PC-3 (cell line): ENCODE results near the gene OR2W3. TPM values are rescaled to one million over a fixed set of nuclear protein-coding genes. Genes with fewer than 3 reads are reported as not detected.
A peak's percentile ranks its signal among the peaks of the same experiment; 100 is the strongest.

Experiments used
- ATAC-seq: fragments of 200-7000 bp; cut with Tn5 transposase; 2 replicates; pipeline ENCODE4 v1.9.1; 2020; ENCODE audit warnings: mild to moderate bottlenecking, moderate library complexity
- BruUV-seq: library from RNA; stranded (reverse); fragments of 400-500 nt; replicated peaks from 2 replicates; lab custom pipeline; 2021; lab: Mats Ljungman, UMichigan
- CTCF ChIA-PET: fragments of 300-600 bp; sonication (Branson Sonifier 250); formaldehyde crosslinking; loops from one replicate; lab custom pipeline; 2022; ENCODE audit warnings: antibody characterized with exemption; lab: Charles Lee
- POLR2A ChIA-PET: fragments of 300-600 bp; sonication (Branson Sonifier 250); formaldehyde crosslinking; loops from one replicate; lab custom pipeline; 2022; ENCODE audit warnings: antibody characterized with exemption; ENCODE audit not compliant: unreplicated experiment; lab: Charles Lee
- DNase-seq: peaks from one replicate; pipeline ENCODE4 v3.0.0-alpha.2; 2015
- H2AFZ ChIP-seq: fragments of 300-600 bp; sonication (generic); 2 replicates; pipeline ENCODE4 v1.6.0; 2016; ENCODE audit warnings: antibody characterized with exemption, low read length
- H3F3A ChIP-seq: fragments of 300-600 bp; sonication (generic); one replicate; pipeline ENCODE4 v1.6.0; 2017; ENCODE audit warnings: antibody characterized with exemption, low read length, control low read depth, mild to moderate bottlenecking; ENCODE audit not compliant: unreplicated experiment
- H3K27ac ChIP-seq: fragments of 300-600 bp; sonication (generic); 2 replicates; pipeline ENCODE4 v1.5.1; 2016; ENCODE audit warnings: mild to moderate bottlenecking, low read length
- H3K27me3 ChIP-seq: fragments of 300-600 bp; sonication (generic); 2 replicates; pipeline ENCODE4 v1.6.1; 2016; ENCODE audit warnings: low read length, mixed read lengths
- H3K36me3 ChIP-seq: fragments of 300-600 bp; sonication (generic); 2 replicates; pipeline ENCODE4 v1.6.1; 2016; ENCODE audit warnings: low read depth, mixed run types, low read length, mixed read lengths
- H3K4me1 ChIP-seq: fragments of 300-600 bp; sonication (generic); 2 replicates; pipeline ENCODE4 v1.5.1; 2016; ENCODE audit warnings: low read length; ENCODE audit not compliant: insufficient read depth
- H3K4me2 ChIP-seq: fragments of 300-600 bp; sonication (generic); 2 replicates; pipeline ENCODE4 v1.6.0; 2016; ENCODE audit warnings: low read length
- H3K4me3 ChIP-seq: fragments of 300-600 bp; sonication (generic); 2 replicates; pipeline ENCODE4 v1.5.1; 2016; ENCODE audit warnings: mild to moderate bottlenecking, low read length, mixed read lengths
- H3K79me2 ChIP-seq: fragments of 300-600 bp; sonication (generic); 2 replicates; pipeline ENCODE4 v1.6.1; 2017; ENCODE audit warnings: low read length, mixed read lengths
- H3K9ac ChIP-seq: fragments of 300-600 bp; sonication (generic); 2 replicates; pipeline ENCODE4 v1.6.0; 2016; ENCODE audit warnings: mild to moderate bottlenecking, low read length
- H3K9me2 ChIP-seq: fragments of 300-600 bp; sonication (generic); replicated peaks from 2 replicates; pipeline ENCODE4 v1.6.1; 2016; ENCODE audit warnings: mixed run types, low read length, mixed read lengths
- H3K9me3 ChIP-seq: fragments of 300-600 bp; sonication (generic); 2 replicates; pipeline ENCODE4 v1.6.1; 2016; ENCODE audit warnings: low read length, mixed read lengths
- H4K20me1 ChIP-seq: fragments of 300-600 bp; sonication (generic); 2 replicates; pipeline ENCODE4 v1.6.1; 2016; ENCODE audit warnings: low read length, mixed read lengths
- EZH2 ChIP-seq: fragments of 300-600 bp; sonication (generic); IDR thresholded peaks from one replicate; pipeline ENCODE4 v1.6.1; 2017; ENCODE audit warnings: antibody characterized with exemption, mild to moderate bottlenecking, low read length; ENCODE audit not compliant: unreplicated experiment
- EZH2phosphoT487 ChIP-seq: fragments of 300-600 bp; sonication (generic); IDR thresholded peaks from 2 replicates; pipeline ENCODE4 v1.6.1; 2018; ENCODE audit warnings: mild to moderate bottlenecking, antibody characterized with exemption, low read length, borderline replicate concordance
- intact Hi-C: fragments of 100-400 bp; cut with micrococcal nuclease; formaldehyde crosslinking; loops from 2 replicates; pipeline ENCODE4 v1.9.0; 2023
- total RNA-seq: library from RNA; depleted of rRNA; stranded (reverse); fragments of >200 nt; gene quantifications from 2 replicates; pipeline ENCODE4 v1.2.3, GENCODE V29; 2014
- TF ChIP-seq, protein P1 (sequence below): fragments of 300-600 bp; sonication (generic); conservative IDR thresholded peaks from 2 replicates; pipeline ENCODE4 v1.5.1; 2017; ENCODE audit warnings: antibody characterized with exemption, low read depth, mild to moderate bottlenecking, low read length

OR2W3 gene
- total RNA-seq, 1 experiment from 2014 or later: 4.5 TPM

DNA sequence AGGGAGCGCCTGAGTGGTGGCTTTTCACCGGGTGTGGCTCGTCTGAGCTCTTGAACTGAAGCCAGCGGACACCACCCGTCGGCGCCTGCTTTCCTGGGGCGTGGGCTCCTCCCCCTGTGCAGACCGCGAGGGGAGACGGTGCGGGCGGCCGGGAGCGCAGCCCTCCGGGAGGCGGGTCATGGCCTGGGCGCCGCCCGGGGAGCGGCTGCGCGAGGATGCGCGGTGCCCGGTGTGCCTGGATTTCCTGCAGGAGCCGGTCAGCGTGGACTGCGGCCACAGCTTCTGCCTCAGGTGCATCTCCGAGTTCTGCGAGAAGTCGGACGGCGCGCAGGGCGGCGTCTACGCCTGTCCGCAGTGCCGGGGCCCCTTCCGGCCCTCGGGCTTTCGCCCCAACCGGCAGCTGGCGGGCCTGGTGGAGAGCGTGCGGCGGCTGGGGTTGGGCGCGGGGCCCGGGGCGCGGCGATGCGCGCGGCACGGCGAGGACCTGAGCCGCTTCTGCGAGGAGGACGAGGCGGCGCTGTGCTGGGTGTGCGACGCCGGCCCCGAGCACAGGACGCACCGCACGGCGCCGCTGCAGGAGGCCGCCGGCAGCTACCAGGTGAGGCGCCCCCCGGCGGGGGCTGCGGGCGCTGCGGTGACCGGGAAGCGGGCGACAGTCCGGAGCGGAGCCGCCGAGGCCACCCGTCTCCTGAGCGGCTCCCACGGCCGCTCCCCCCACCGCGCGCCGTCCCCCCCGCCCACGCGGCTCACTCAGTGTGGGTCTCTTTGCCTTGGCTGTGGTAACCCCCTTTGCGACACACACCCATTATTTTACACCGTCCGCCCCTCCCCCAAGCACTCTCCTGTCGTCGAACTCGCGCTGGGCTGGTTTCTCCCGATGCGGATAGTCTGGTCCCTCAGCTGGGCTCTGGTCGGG is 38.1 kb upstream of the OR2W3 start, which contains the start of gene TRIM58:
Gene TRIM58, plus strand, starts transcription at position 119 of the 916 bp plus-strand sequence. Its CDS starts 60 bp downstream, at position 179.
- intact Hi-C loops: loop anchor here (1.0 to 5.0 kb wide), 5 partner anchors 8 to 328 kb away; partner anchors contain the start of gene OR14A2
- peak within 1 kb of the TSS; percentile 85 for H3K4me2 ChIP-seq
- CTCF ChIA-PET: interaction anchor here (0.6 to 2.2 kb wide), 5 partner anchors 29 to 176 kb away, joined by 3 to 14 read pairs (median 5); no protein-coding TSS in a partner anchor

GRCh38 chr1:247857985-247858619 is 37.3 kb upstream of the OR2W3 start:
- H3K4me1 ChIP-seq: peaks cover 26% of the 10 kb centered on the region
- BruUV-seq: TSS peak; percentile 61
- H3K9me3 ChIP-seq: no peaks in the 10 kb centered on the region
- peak overlapping the region; percentile 85 for H3K4me2 ChIP-seq
- ChIA-PET CTCF (interaction anchor here (0.6 to 2.2 kb wide), 3 partner anchors 48 to 219 kb away, joined by 5 to 14 read pairs (median 5); no protein-coding TSS in a partner anchor), POLR2A (no interaction called here)
- H3K27ac ChIP-seq: no peak overlapping the region
- H3K4me3 ChIP-seq: peak overlapping the region; percentile 72
- intact Hi-C loops: loop anchor here (1.0 to 5.0 kb wide), 6 partner anchors 9 to 329 kb away; partner anchors contain the start of gene OR14A2
- DNase-seq (peak; percentile 31), ATAC-seq (no peak)
- H3K36me3 ChIP-seq: peaks cover 12% of the 10 kb centered on the region; the same call in 1 of the 2 replicates
- TF ChIP-seq EZH2 (no peak), EZH2phosphoT487 (no peak)
- TF ChIP-seq, protein P1, sequence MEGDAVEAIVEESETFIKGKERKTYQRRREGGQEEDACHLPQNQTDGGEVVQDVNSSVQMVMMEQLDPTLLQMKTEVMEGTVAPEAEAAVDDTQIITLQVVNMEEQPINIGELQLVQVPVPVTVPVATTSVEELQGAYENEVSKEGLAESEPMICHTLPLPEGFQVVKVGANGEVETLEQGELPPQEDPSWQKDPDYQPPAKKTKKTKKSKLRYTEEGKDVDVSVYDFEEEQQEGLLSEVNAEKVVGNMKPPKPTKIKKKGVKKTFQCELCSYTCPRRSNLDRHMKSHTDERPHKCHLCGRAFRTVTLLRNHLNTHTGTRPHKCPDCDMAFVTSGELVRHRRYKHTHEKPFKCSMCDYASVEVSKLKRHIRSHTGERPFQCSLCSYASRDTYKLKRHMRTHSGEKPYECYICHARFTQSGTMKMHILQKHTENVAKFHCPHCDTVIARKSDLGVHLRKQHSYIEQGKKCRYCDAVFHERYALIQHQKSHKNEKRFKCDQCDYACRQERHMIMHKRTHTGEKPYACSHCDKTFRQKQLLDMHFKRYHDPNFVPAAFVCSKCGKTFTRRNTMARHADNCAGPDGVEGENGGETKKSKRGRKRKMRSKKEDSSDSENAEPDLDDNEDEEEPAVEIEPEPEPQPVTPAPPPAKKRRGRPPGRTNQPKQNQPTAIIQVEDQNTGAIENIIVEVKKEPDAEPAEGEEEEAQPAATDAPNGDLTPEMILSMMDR: no peak
- peak overlapping the region; percentile 66 for H3K9ac ChIP-seq
- peak overlapping the region; percentile 88 for H2AFZ ChIP-seq
- H3K79me2 ChIP-seq: peaks cover 33% of the 10 kb centered on the region
- no peaks in the 10 kb centered on the region for H3F3A ChIP-seq
- H3K9me2 ChIP-seq: no peaks in the 10 kb centered on the region
- H4K20me1 ChIP-seq: 0 out of 2 replicates have a peak, but pooled peaks cover 4% of the 10 kb centered on the region
- H3K27me3 ChIP-seq: no peaks in the 10 kb centered on the region

More for the DNA sequence above, 38.1 kb upstream of the OR2W3 start, which contains the start of gene TRIM58:
- DNase-seq (peak; percentile 96), ATAC-seq (peak; percentile 83)
- H3K9me2 ChIP-seq: no peaks in the 10 kb centered on the region
- peaks cover 6% of the 10 kb centered on the region; the same call in 1 of the 2 replicates for H3K36me3 ChIP-seq
- H3K4me1 ChIP-seq: peaks cover 26% of the 10 kb centered on the region
- BruUV-seq: no TSS peak
- peak within 1 kb of the TSS; percentile 88 for H2AFZ ChIP-seq
- H3K4me3 ChIP-seq: peak within 1 kb of the TSS; percentile 72
- POLR2A ChIA-PET: interaction anchor here (0.5 to 0.6 kb wide), 4 partner anchors 9 to 1001 kb away, joined by 3 to 7 read pairs (median 4); partner anchors contain the start of gene ZNF692
- 0 out of 2 replicates have a peak, but pooled peaks cover 4% of the 10 kb centered on the region for H4K20me1 ChIP-seq
- H3K27me3 ChIP-seq: no peaks in the 10 kb centered on the region
- H3K27ac ChIP-seq: peak within 1 kb of the TSS; percentile 62
- no peaks in the 10 kb centered on the region for H3K9me3 ChIP-seq
- H3K79me2 ChIP-seq: peaks cover 33% of the 10 kb centered on the region
- TF ChIP-seq EZH2phosphoT487: peak; percentile 94
- no peak for TF ChIP-seq EZH2
- TF ChIP-seq, protein P1: peak; percentile 85
- H3K9ac ChIP-seq: peak within 1 kb of the TSS; percentile 66
- no peaks in the 10 kb centered on the region for H3F3A ChIP-seq
